NT2/D1 (cell line): ENCODE measurements around the gene TTLL11.

Experiments used
- YY1 ChIP-seq: IDR thresholded peaks from 2 replicates; pipeline ENCODE4 v1.6.1; 2011; ENCODE audit not compliant: insufficient read length, insufficient read depth
- ZNF274 ChIP-seq: IDR thresholded peaks from 2 replicates; pipeline ENCODE4 v1.6.1; 2011; ENCODE audit warnings: mild to moderate bottlenecking, low read depth, low read length

DNA sequence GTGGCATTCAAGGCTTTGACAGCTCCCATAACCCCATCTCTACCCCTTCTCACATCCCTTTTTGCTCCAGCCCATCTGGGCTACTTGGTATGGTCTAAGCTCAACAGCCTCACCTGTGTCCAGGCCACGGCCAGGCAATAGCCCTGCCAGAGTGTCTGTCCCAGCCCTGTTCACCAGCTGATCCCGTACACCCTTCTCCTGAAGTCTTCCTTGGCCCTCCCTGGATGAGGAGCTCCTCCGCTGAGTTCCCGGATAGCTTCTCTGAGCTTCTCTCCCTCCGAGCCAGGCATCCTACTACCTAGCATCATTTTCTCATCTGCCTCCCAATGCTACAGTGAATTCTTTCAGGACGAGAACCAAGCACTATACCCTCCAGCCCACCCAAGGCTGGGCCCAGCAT is 233.5 kb downstream of the TTLL11 start:
- TF ChIP-seq YY1 = no peak
- TF ChIP-seq ZNF274 = no peak
